SK-N-MC (cell line): ENCODE measurements around the gene DDX4.
"Not testable (repeated sequence)": the region's sequence is repeated elsewhere in the genome, so short reads cannot be mapped to it uniquely, and the experiment has no call there.

Source experiments
- DNase-seq: peaks from one replicate; pipeline ENCODE4 v3.0.0-alpha.2; 2011; ENCODE audit warnings: low read depth, low spot score
- H3K27ac ChIP-seq: fragments of 200-600 bp; sonication (generic); 2 replicates; pipeline ENCODE4 v1.5.1; 2016; ENCODE audit warnings: mixed run types
- H3K36me3 ChIP-seq: fragments of 200-600 bp; sonication (generic); 2 replicates; pipeline ENCODE4 v1.6.1; 2017; ENCODE audit warnings: antibody characterized with exemption, low read length, mixed read lengths; ENCODE audit not compliant: insufficient read depth
- H3K4me3 ChIP-seq: fragments of 200-600 bp; sonication (generic); 2 replicates; pipeline ENCODE4 v1.5.1; 2016
- H3K9ac ChIP-seq: fragments of 200-600 bp; sonication (generic); 2 replicates; pipeline ENCODE4 v1.8.0; 2017; ENCODE audit warnings: mixed run types, mixed read lengths; ENCODE audit not compliant: insufficient read length
- H3K9me3 ChIP-seq: fragments of 200-600 bp; sonication (generic); 2 replicates; pipeline ENCODE4 v1.6.1; 2017; ENCODE audit warnings: low read depth, mild to moderate bottlenecking, antibody characterized with exemption, low read length, moderate library complexity, mixed read lengths
- EZH2 ChIP-seq: fragments of 200-600 bp; sonication (generic); IDR thresholded peaks from one replicate; pipeline ENCODE4 v1.6.1; 2017; ENCODE audit warnings: antibody characterized with exemption
- FOXP2 ChIP-seq: optimal IDR thresholded peaks from 2 replicates; pipeline ENCODE3; 2011; ENCODE audit warnings: mild to moderate bottlenecking, moderate library complexity; ENCODE audit not compliant: insufficient read depth; ENCODE audit errors: extremely low read length, control extremely low read depth
- POLR2AphosphoS5 ChIP-seq: IDR thresholded peaks from 2 replicates; pipeline ENCODE4 v1.6.1; 2012; ENCODE audit warnings: mild to moderate bottlenecking, low read depth, low read length, borderline replicate concordance

Gene DDX4

GRCh38 chr5:55737793-55738192 lies at the start of gene DDX4:
Gene DDX4, plus strand, starts transcription at chr5:55738061. Its CDS starts 903 bp downstream, at chr5:55738964.
- no peaks in the 10 kb centered on the region for H3K36me3 ChIP-seq
- DNase-seq, result no peak
- no peak within 1 kb of the TSS for H3K4me3 ChIP-seq
- H3K9ac ChIP-seq, result no peak within 1 kb of the TSS
- TF ChIP-seq FOXP2 (no peak), POLR2AphosphoS5 (no peak), EZH2 (no peak)
- no peak within 1 kb of the TSS for H3K27ac ChIP-seq
- H3K9me3 ChIP-seq, result no peaks in the 10 kb centered on the region

- no peak overlapping the region for H3K4me3 ChIP-seq
- TF ChIP-seq POLR2AphosphoS5 (no peak), EZH2 (no peak), FOXP2 (no peak)
- no peaks in the 10 kb centered on the region for H3K9me3 ChIP-seq
- peak overlapping the region; percentile 4 for H3K9ac ChIP-seq
- no peak overlapping the region for H3K27ac ChIP-seq
- DNase-seq, result peak; percentile 42
- 0 out of 2 replicates have a peak, but pooled peaks cover 3% of the 10 kb centered on the region for H3K36me3 ChIP-seq
Observed at GRCh38 chr5:55691265-55692105, 46.4 kb upstream of the DDX4 start.

GRCh38 chr5:55692106-55692417 lies 45.8 kb upstream of the DDX4 start:
- Histone ChIP-seq H3K27ac (no peak overlapping the region), H3K36me3 (no peaks in the 10 kb centered on the region), H3K4me3 (no peak overlapping the region), H3K9ac (no peak overlapping the region), H3K9me3 (no peaks in the 10 kb centered on the region)
- DNase-seq, result no peak
- TF ChIP-seq FOXP2 (no peak), EZH2 (no peak), POLR2AphosphoS5 (no peak)

- no peak overlapping the region for H3K27ac ChIP-seq
- no peak overlapping the region for H3K4me3 ChIP-seq
- no peaks in the 10 kb centered on the region for H3K9me3 ChIP-seq
- no peaks in the 10 kb centered on the region for H3K36me3 ChIP-seq
- DNase-seq, result no peak
- H3K9ac ChIP-seq, result no peak overlapping the region
- TF ChIP-seq POLR2AphosphoS5, result no peak
- TF ChIP-seq FOXP2, result no peak
- TF ChIP-seq EZH2, result no peak
Observed at GRCh38 chr5:55692509-55692908, 45.4 kb upstream of the DDX4 start.

GRCh38 chr5:55694152-55694830 lies 43.6 kb upstream of the DDX4 start:
- no peak for TF ChIP-seq POLR2AphosphoS5
- no peak for TF ChIP-seq EZH2
- no peak for TF ChIP-seq FOXP2
- Histone ChIP-seq H3K27ac (no peak overlapping the region), H3K9ac (no peak overlapping the region), H3K9me3 (no peaks in the 10 kb centered on the region), H3K36me3 (no peaks in the 10 kb centered on the region), H3K4me3 (no peak overlapping the region)
- DNase-seq, result no peak

GRCh38 chr5:55696704-55697103 lies 41.2 kb upstream of the DDX4 start:
- H3K36me3 ChIP-seq, DNase-seq, H3K9me3 ChIP-seq, H3K27ac ChIP-seq, H3K4me3 ChIP-seq, H3K9ac ChIP-seq: not testable (repeated sequence)

- TF ChIP-seq FOXP2 (no peak), EZH2 (no peak), POLR2AphosphoS5 (no peak)
- Histone ChIP-seq H3K4me3 (no peak overlapping the region), H3K36me3 (no peaks in the 10 kb centered on the region; the same call in 1 of the 2 replicates), H3K27ac (no peak overlapping the region), H3K9ac (no peak overlapping the region), H3K9me3 (no peaks in the 10 kb centered on the region)
- DNase-seq, result no peak
Observed at GRCh38 chr5:55699041-55699688, 38.7 kb upstream of the DDX4 start.

- TF ChIP-seq POLR2AphosphoS5 (no peak), EZH2 (no peak), FOXP2 (no peak)
- H3K9ac ChIP-seq, result no peak overlapping the region
- H3K36me3 ChIP-seq, result no peaks in the 10 kb centered on the region; the same call in 1 of the 2 replicates
- H3K9me3 ChIP-seq, result no peaks in the 10 kb centered on the region
- no peak for DNase-seq
- H3K4me3 ChIP-seq, result no peak overlapping the region
- H3K27ac ChIP-seq, result no peak overlapping the region
Observed at GRCh38 chr5:55700745-55701144, 37.1 kb upstream of the DDX4 start.
